Activated T-helper 1 cell treated with anti-CD3 and anti-CD28 coated beads, Interleukin-12 subunit alpha, Interleukin-12 subunit beta, Interleukin-2, Interleukin-4 antibody, amounts not matched to agents 30 ng/mL and 10 ng/mL and 1 ng/mL, durations not matched to agents 14 hours and 24 hours and 36 hours (primary cell): Measurements from ENCODE around the gene RTCA. TPM values are rescaled to one million over a fixed set of nuclear protein-coding genes. Genes with fewer than 3 reads are reported as not detected.
A peak's percentile ranks its signal among the peaks of the same experiment; 100 is the strongest.
"Not testable (repeated sequence)": the region's sequence is repeated elsewhere in the genome, so short reads cannot be mapped to it uniquely, and the experiment has no call there.

Source experiments
- DNase-seq: peaks from one replicate; pipeline ENCODE4 v3.0.0; 2021; ENCODE audit warnings: low spot score
- H3K27ac Mint-ChIP-seq: one replicate; pipeline ENCODE4 v1.8.0; 2021; ENCODE audit warnings: mild to moderate bottlenecking, mixed read lengths
- H3K27me3 Mint-ChIP-seq: one replicate; pipeline ENCODE4 v1.8.0; 2022; ENCODE audit warnings: mild to moderate bottlenecking, moderate library complexity, mixed read lengths; ENCODE audit not compliant: insufficient read depth
- H3K36me3 Mint-ChIP-seq: one replicate; pipeline ENCODE4 v1.8.0; 2021; ENCODE audit warnings: low read depth, mixed read lengths
- H3K4me1 Mint-ChIP-seq: one replicate; pipeline ENCODE4 v1.8.0; 2021; ENCODE audit warnings: low read depth, mixed read lengths
- H3K4me3 Mint-ChIP-seq: one replicate; pipeline ENCODE4 v1.8.0; 2021; ENCODE audit warnings: mild to moderate bottlenecking, moderate library complexity, mixed read lengths
- H3K9me3 Mint-ChIP-seq: one replicate; pipeline ENCODE4 v1.8.0; 2021; ENCODE audit warnings: mixed read lengths
- intact Hi-C: fragments of 100-400 bp; cut with micrococcal nuclease; formaldehyde crosslinking; loops from one replicate; pipeline ENCODE4 v1.15.1; 2024
- total RNA-seq: library from RNA; stranded (reverse); gene quantifications from 2 replicates; pipeline ENCODE4 v1.2.3, GENCODE V29; 2022

The RTCA gene
- total RNA-seq, 1 donor from 2014 or later = 48.1 TPM

DNA sequence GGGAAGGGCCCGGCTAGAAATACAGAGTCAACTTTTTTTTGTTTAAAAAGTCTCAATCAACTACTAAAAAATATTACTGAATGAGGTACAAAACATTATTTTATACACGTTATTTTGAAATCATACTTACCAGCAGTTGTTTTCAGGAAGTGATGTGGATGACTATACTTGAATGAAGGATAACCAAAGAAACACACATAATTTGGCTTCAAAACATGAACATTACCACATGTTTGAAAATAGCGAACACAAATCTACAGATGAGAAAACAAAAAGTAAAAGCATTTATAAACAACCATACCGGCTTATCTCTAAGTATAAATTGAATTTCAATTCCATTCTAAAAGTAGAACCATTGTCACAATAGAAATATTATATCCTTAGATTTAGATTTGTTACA, 25.4 kb upstream of the RTCA start:
- Mint-ChIP-seq H3K4me1 (no peaks in the 10 kb centered on the region), H3K27me3 (no peaks in the 10 kb centered on the region), H3K36me3 (peaks cover 27% of the 10 kb centered on the region), H3K4me3 (no peak overlapping the region), H3K27ac (no peak overlapping the region), H3K9me3 (no peaks in the 10 kb centered on the region)
- no peak for DNase-seq
- intact Hi-C loops = loop anchor here (10.0 kb wide), 1 partner anchor 386 kb away; the partner anchor contains the start of gene AGL

DNA sequence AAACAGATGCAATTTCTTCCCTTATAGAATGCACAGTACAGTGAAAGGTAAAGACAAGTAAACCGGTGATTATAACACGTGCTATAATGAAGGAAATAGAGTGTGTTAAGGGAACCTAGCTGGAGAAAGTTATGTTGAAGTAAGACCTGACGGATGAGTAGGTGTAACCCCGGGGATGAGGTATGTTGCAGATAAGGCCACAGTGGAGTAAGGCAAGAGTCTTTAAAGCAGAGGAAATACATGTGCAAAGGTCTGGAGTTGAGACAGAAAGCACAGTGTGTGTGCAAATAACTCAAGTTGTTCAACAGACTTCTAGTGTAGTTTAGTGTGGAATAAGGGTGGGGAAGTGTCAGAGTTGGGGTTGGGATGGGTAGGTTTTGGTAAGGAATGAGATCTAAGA, 19.3 kb upstream of the RTCA start:
- DNase-seq = no peak
- no peak overlapping the region for H3K27ac Mint-ChIP-seq
- peaks cover 10% of the 10 kb centered on the region for H3K4me1 Mint-ChIP-seq
- H3K4me3 Mint-ChIP-seq = no peak overlapping the region
- no peaks in the 10 kb centered on the region for H3K9me3 Mint-ChIP-seq
- no peaks in the 10 kb centered on the region for H3K27me3 Mint-ChIP-seq
- intact Hi-C loops = loop anchor here (5.0 to 10.0 kb wide), 4 partner anchors 209 to 439 kb away; partner anchors contain the start of gene AGL
- peaks cover 6% of the 10 kb centered on the region for H3K36me3 Mint-ChIP-seq

GRCh38 chr1:100249155-100249536, 16.9 kb upstream of the RTCA start:
- Mint-ChIP-seq H3K27ac (no peak overlapping the region), H3K4me1 (peaks cover 10% of the 10 kb centered on the region), H3K9me3 (no peaks in the 10 kb centered on the region), H3K27me3 (peaks cover 12% of the 10 kb centered on the region), H3K4me3 (no peak overlapping the region), H3K36me3 (peaks cover 4% of the 10 kb centered on the region)
- no peak for DNase-seq
- intact Hi-C loops = loop anchor here (1.0 to 10.0 kb wide), 8 partner anchors 17 to 646 kb away; partner anchors contain the start of genes AGL, RTCA and TRMT13

GRCh38 chr1:100249537-100250257, 16.3 kb upstream of the RTCA start, which contains the start of gene DBT:
Gene DBT (minus strand): TSS chr1:100249834. CDS start chr1:100249820, 14 bp downstream.
- DNase-seq = peak; percentile 92
- Mint-ChIP-seq H3K4me1 (peaks cover 10% of the 10 kb centered on the region), H3K27me3 (peaks cover 12% of the 10 kb centered on the region), H3K36me3 (peaks cover 3% of the 10 kb centered on the region), H3K27ac (no peak within 1 kb of the TSS), H3K9me3 (no peaks in the 10 kb centered on the region), H3K4me3 (no peak within 1 kb of the TSS)
- intact Hi-C loops = loop anchor here (1.0 to 10.0 kb wide), 9 partner anchors 17 to 646 kb away; partner anchors contain the start of genes AGL, RTCA and TRMT13

DNA sequence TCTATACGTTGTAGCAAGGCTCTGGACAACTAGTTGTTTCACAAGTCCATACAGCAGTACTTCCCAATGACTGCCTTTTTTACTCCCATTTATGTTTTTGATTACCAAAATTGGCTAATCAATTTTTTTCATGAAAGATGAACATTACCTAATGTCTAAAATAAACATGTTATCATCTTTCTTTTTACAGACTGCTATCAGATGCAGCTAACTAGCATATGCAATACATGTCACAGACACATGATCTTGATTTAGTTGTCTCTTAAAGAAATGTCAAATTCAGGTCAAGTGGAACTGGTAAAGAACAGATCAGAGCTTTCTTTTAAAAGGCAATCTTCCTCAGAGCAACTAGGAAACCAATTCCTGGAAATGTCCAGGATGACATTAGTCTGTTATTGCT, 15.8 kb upstream of the RTCA start:
- intact Hi-C loops = loop anchor here (5.0 kb wide), 1 partner anchor 278 kb away; no protein-coding TSS in a partner anchor
- no peaks in the 10 kb centered on the region for H3K9me3 Mint-ChIP-seq

DNA sequence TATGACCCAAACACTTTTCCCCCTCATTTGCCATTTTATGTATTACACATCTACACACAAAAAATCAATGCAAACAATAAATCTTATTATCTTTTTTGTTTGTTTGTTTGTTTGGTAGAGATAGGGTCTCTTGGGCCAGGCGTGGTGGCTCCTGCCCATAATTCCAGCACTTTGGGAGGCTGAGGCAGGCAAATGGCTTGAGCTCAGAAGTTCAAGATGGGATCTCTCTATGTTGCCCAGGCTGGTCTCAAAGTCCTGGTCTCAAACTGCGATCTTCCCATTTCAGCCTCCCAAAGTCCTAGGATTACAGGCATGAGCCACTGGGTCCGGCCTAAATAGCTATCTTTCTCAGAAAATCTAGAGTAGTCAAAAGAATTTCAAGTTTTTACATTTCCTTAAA, 15.2 kb upstream of the RTCA start:
- H3K4me3 Mint-ChIP-seq = no peak overlapping the region
- intact Hi-C loops = loop anchor here (5.0 kb wide), 1 partner anchor 279 kb away; no protein-coding TSS in a partner anchor

More for the DNA sequence above, 15.8 kb upstream of the RTCA start:
- no peak for DNase-seq
- H3K4me1 Mint-ChIP-seq = peaks cover 10% of the 10 kb centered on the region
- peaks cover 3% of the 10 kb centered on the region for H3K36me3 Mint-ChIP-seq
- H3K4me3 Mint-ChIP-seq = no peak overlapping the region
- peaks cover 12% of the 10 kb centered on the region for H3K27me3 Mint-ChIP-seq
- no peak overlapping the region for H3K27ac Mint-ChIP-seq

DNA sequence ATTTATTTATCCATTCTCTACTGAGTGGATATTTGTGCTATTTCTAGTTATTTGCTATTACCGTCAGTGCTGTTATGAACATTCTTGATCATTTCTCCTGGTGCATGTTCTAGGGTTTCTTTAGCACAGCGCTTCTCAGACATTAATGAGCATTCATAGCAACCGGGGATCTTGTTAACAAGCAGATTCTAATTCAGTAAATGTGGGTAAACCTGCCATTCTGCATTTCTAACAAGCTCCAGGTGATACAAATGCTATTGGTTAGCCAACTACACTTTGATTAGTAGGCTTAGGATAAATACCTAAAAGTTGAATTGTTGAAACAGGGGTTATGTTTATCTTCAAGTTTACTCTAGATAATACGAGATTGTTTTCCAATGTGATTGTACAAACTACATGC, 13.1 kb upstream of the RTCA start:
- Mint-ChIP-seq H3K4me3 (no peak overlapping the region), H3K27ac (no peak overlapping the region), H3K36me3 (no peaks in the 10 kb centered on the region), H3K9me3 (no peaks in the 10 kb centered on the region), H3K4me1 (no peaks in the 10 kb centered on the region), H3K27me3 (peaks cover 14% of the 10 kb centered on the region)
- DNase-seq = no peak
- intact Hi-C loops = loop anchor here (5.0 kb wide), 1 partner anchor 281 kb away; no protein-coding TSS in a partner anchor

More for the DNA sequence above, 15.2 kb upstream of the RTCA start:
- no peaks in the 10 kb centered on the region for H3K9me3 Mint-ChIP-seq
- peaks cover 10% of the 10 kb centered on the region for H3K4me1 Mint-ChIP-seq
- H3K27ac Mint-ChIP-seq = no peak overlapping the region
- H3K27me3 Mint-ChIP-seq = peaks cover 12% of the 10 kb centered on the region
- no peak for DNase-seq
- H3K36me3 Mint-ChIP-seq = peaks cover 3% of the 10 kb centered on the region

DNA sequence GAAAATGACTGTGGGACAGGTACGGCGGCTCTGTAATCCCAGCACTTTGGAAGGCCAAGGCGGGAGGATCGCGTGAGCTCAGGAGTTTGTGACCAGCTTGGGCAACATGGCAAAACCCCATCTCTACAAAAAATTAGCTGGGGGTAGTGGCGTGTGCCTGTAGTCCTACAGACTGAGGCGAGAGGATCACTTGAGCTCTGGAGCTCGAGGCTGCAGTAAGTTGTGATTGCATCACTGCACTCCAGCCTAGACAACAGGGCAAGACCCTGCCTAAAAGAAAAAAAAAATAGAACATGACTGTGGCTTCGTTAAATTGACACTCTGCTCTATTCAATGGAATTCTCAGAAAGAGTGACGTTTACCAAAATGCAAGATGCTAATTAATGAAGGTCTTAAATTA, 12.5 kb upstream of the RTCA start:
- H3K4me1 Mint-ChIP-seq = no peaks in the 10 kb centered on the region
- H3K4me3 Mint-ChIP-seq = no peak overlapping the region
- H3K9me3 Mint-ChIP-seq = no peaks in the 10 kb centered on the region
- H3K36me3 Mint-ChIP-seq = no peaks in the 10 kb centered on the region
- intact Hi-C loops = loop anchor here (5.0 kb wide), 1 partner anchor 281 kb away; no protein-coding TSS in a partner anchor
- peaks cover 16% of the 10 kb centered on the region for H3K27me3 Mint-ChIP-seq
- no peak overlapping the region for H3K27ac Mint-ChIP-seq
- no peak for DNase-seq

DNA sequence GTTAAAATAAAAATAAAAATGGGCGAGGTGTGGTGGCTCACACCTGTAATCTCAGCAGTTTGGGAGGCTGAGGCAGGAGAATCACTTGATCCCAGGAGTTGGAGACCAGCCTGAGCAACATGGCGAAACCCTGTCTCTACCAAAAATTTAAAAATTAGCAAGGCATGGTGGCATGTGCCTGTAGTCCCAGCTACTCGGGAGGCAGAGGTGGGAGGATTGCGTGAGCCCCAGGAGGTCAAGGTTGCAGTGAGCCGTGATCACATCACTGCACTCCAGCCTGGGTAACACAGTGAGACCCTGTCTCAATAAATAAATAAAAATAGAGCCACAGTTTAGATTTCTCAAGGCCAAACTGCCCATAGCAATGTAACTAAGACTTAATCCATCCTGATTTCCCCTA, 9.7 kb upstream of the RTCA start:
- intact Hi-C loops, DNase-seq, H3K4me3 Mint-ChIP-seq, H3K9me3 Mint-ChIP-seq, H3K4me1 Mint-ChIP-seq, H3K36me3 Mint-ChIP-seq, H3K27ac Mint-ChIP-seq: not testable (repeated sequence)
- H3K27me3 Mint-ChIP-seq = peaks cover 19% of the 10 kb centered on the region

DNA sequence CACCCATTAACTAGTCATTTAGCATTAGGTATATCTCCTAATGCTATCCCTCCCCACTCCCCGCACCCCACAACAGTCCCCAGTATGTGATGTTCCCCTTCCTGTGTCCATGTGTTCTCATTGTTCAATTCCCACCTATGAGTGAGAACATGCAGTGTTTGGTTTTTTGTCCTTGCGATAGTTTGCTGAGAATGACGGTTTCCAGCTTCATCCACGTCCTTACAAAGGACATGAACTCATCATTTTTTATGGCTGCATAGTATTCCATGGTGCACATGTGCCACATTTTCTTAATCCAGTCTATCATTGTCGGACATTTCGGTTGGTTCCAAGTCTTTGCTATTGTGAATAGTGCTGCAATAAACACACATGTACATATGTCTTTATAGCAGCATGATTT, 7.6 kb upstream of the RTCA start:
- H3K4me3 Mint-ChIP-seq, DNase-seq, H3K36me3 Mint-ChIP-seq, H3K4me1 Mint-ChIP-seq, H3K9me3 Mint-ChIP-seq, H3K27ac Mint-ChIP-seq, intact Hi-C loops: not testable (repeated sequence)
- peaks cover 14% of the 10 kb centered on the region for H3K27me3 Mint-ChIP-seq

DNA sequence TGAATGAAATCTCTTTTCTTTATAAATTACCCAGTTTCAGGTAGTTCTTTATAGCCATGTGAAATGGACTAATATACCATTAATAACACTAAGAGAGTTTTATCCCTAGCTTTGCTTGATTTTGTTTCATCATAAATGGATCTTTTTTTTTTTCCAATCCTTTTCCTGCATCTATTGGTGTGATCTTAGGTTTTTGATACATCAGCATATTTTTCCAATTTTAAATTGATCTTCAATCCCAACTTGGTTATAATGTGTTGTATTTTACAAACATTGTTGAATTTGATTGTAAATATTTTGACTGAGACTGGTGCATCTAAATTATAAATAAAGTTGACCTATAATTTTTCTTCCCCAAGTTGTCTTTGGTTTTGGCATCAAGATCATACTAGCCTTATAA, 4.3 kb upstream of the RTCA start:
- peaks cover 17% of the 10 kb centered on the region for H3K4me1 Mint-ChIP-seq
- H3K9me3 Mint-ChIP-seq = peaks cover 6% of the 10 kb centered on the region
- intact Hi-C loops = no loop called here
- H3K4me3 Mint-ChIP-seq = no peak overlapping the region
- no peak overlapping the region for H3K27ac Mint-ChIP-seq
- peaks cover 9% of the 10 kb centered on the region for H3K27me3 Mint-ChIP-seq
- peaks cover 18% of the 10 kb centered on the region for H3K36me3 Mint-ChIP-seq
- no peak for DNase-seq

GRCh38 chr1:100264081-100264480, 1.9 kb upstream of the RTCA start:
- H3K4me3 Mint-ChIP-seq = peak overlapping the region; percentile 35
- intact Hi-C loops, H3K9me3 Mint-ChIP-seq, H3K27ac Mint-ChIP-seq, DNase-seq, H3K27me3 Mint-ChIP-seq: not testable (repeated sequence)
- peaks cover 28% of the 10 kb centered on the region for H3K36me3 Mint-ChIP-seq
- peaks cover 38% of the 10 kb centered on the region for H3K4me1 Mint-ChIP-seq

GRCh38 chr1:100265562-100265930, 470 bp upstream of the RTCA start:
- peaks cover 31% of the 10 kb centered on the region for H3K36me3 Mint-ChIP-seq
- H3K4me1 Mint-ChIP-seq = peaks cover 45% of the 10 kb centered on the region
- H3K4me3 Mint-ChIP-seq = peak overlapping the region; percentile 100
- H3K9me3 Mint-ChIP-seq = peaks cover 3% of the 10 kb centered on the region
- intact Hi-C loops = loop anchor here (5.0 kb wide), 1 partner anchor 137 kb away; no protein-coding TSS in a partner anchor
- H3K27ac Mint-ChIP-seq = peak overlapping the region; percentile 100
- peaks cover 4% of the 10 kb centered on the region for H3K27me3 Mint-ChIP-seq
- DNase-seq = peak; percentile 7
